GM18505 (cell line): Measurements from ENCODE around the gene ATR.
"Not testable (repeated sequence)": the region's sequence is repeated elsewhere in the genome, so short reads cannot be mapped to it uniquely, and the experiment has no call there.

Source experiments
- ATAC-seq: cut with Tn5 transposase; IDR thresholded peaks from one replicate; pipeline ENCODE4 v1.9.1; 2021; ENCODE audit not compliant: unreplicated experiment
- POLR2A ChIP-seq: IDR thresholded peaks from 4 replicates; pipeline ENCODE4 v1.6.1; 2011; ENCODE audit warnings: borderline replicate concordance; ENCODE audit not compliant: insufficient read depth, insufficient read length; ENCODE audit errors: extremely low read depth

Gene ATR

DNA sequence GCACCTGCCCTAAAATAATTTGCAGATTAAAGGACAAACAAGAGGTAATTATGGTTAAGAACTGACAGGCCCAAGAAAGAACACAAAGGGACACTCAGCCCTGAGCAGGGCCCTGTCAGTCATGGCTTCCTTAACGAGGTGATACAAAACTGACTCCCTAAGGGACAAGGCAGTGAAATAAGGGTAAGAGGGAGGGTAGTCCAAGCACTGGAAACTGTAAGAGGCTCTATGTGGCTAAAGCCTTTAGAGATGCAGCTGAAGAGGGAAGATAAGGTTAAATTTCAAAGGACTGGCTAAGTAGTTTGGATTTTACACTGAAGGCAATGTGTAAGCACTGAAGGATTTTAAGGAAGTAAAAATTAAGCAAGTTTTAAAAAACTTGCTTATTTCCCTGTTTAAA lies 3.9 kb downstream of the ATR start:
- ATAC-seq, result no peak
- TF ChIP-seq POLR2A, result no peak

DNA sequence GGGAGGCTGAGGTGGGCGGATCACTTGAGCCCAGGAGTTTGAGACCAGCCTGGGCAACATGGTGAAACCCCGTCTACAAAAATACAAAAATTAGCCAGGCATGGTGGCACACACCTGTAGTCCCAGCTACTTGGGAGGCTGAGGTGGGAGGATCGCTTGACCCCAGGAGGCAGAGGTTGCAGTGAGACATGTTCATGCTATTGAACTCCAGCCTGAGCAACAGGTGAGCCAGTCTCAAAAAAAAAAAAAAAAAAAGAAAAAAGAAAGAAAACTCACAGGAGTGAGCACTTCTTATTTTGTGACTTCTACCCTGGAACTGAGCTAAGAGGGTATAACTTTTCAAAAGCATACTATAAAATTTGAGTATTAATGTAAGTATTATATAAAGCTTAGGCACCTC lies 4.3 kb downstream of the ATR start:
- not testable (repeated sequence) for ATAC-seq

DNA sequence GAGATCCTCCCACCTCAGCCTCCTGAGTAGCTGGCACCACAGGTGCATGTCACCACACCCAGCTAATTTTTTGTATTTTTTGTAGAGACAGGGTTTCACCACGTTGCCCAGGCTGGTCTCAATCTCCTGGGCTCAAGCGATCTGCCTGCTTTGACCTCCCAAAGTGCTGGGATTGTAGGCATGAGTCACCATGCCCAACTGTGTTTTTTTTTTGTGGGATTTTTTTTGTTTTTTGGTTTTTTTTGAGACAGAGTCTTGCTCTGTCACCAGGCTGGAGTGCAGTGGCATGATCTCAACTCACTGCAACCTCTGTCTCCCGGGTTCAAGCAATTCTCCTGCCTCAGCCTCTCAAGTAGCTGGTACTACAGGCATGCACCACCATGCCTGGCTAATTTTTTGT lies 9.1 kb downstream of the ATR start:
- not testable (repeated sequence) for ATAC-seq

DNA sequence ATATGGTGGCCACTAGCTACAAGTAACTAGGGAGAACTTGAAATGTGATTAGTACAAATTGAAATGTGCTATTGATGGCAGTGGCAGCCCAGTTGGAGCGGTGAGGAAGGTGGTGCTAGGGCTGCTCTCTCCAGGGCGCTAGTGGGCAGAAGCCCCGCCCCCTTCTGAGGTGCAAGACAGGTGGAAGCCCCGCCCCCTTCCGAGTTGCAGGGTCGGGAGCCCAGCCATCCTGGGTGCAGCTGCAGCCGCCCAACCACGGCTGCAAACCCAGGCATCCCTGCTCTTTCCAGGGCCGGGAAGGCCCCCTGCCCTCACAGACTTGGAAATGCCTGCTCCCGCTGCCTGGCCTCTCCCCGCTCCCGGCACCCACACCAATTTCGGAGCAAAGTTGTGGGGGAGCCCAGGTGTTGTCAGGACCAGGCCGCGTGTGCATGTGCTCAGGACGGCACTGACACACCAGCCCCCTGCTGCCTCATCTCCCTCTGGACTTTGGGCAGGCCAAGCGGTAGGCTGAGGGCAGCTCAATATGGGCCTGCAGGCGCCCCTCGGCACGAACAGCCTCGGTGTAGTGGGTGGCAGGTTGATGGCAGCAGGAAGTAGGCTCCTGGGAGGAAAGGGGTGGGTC lies 10.0 kb downstream of the ATR start:
- no peak for ATAC-seq
- no peak for TF ChIP-seq POLR2A

DNA sequence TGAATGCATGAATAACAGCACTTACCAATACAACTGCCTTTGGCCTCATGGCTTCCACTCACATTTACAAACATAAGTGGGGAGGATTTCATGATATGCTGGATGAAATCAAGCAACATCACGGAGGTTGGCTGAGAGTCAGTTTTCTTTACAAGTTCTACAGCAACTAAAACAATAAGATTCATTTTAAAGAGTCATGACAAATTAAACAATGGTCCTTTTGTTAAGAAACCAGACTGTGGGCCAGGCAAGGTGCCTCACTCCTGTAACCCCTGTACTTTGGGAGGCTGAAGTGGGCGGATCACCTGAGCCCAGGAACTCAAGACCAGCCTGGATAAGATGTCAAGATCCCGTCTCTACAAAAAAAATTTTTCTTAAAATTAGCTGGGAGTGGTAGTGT lies 12.4 kb downstream of the ATR start:
- TF ChIP-seq POLR2A, result no peak
- no peak for ATAC-seq

DNA sequence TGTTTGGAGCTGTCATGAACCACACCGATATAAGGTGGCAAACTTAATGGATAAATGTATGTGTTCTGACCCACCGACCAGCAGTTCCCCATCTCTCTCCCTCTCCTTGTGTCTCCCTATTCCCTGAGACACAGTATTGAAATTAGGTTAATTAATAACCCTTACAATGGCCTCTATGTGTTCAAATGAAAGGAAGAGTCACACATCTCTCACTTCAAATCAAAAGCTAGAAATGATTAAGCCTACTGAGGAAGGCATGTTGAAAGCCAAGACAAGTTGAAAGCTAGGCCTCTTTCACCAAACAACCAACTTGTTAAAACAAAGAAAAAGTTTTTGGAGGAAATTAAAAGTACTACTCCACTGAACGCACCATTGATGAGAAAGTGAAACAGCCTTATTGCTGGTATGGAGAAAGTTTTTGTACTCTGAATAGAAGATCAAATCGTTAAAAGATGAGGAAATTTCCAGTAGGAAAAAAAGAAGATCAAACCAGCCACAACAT lies 15.0 kb downstream of the ATR start:
- no peak for ATAC-seq
- TF ChIP-seq POLR2A, result no peak

DNA sequence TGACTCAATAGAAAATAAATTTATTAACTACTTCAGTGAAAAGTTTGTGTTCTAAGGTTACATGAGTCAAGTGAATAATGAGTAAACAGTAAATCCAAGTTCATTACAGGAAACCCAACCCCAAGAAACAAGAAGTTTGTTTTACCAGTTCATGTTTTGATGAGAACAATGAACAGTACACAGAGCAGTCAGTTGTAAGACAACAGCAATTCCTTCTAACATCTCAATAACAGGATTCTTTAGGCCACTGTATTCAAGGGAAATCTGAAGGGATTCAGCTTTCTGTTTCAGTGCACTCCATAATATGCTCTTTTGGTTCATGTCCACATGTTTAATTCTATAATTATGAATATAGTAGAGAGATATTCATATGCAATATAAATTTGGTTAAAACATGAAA lies 18.4 kb downstream of the ATR start:
- ATAC-seq, result no peak
- no peak for TF ChIP-seq POLR2A

DNA sequence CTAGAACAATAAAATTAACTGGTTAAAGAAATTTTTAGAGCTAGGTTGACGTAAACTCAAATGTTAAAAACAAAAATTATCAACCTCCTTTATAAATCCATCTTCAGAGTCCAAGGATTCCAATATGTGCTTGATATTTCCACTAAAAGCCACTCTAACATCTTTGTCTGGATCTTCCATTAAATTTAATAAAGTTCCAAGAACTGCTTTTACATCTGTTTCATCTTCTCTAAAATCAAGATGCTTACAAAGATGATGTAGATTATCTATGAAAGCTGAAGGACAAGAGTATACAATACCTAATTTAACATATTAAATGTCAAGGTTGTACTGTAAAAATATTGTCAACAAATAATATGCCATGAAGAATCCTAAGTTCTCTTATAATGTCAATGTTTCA lies 24.8 kb downstream of the ATR start:
- no peak for TF ChIP-seq POLR2A
- no peak for ATAC-seq

DNA sequence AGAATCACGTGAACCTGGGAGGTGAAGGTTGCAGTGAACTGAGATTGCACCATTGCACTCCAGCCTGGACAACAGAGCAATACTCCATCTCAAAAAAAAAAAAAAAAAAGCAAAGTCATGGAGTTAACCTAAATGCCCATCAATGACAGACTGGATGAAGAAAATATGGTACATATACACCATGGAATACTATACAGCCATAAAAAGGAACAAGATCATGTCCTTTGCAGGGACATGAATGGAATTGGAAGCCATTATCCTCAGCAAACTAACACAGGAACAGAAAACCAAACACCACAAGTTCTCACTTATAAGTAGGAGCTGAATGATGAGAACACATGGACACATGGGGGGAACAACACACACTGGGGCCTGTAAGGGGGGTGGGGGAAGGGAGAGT lies 26.0 kb downstream of the ATR start:
- ATAC-seq, result not testable (repeated sequence)

DNA sequence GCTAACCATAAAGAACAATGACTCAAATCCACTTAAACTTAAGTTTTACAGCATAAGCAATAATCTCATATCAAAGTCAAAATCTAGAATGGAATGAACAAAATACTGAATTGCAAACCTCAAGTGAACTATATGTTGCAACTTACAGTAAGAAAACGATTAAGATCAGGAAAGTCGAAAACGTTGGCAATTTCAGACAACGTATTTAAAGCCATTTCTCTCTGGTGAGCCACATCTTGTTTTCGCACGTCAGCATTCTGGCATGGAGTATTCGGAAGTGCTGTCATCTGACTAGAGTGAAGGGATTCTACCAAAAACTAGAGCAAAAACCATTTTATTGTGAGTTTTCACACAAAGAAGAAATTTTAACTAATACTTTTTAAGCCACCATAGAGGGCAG lies 28.5 kb downstream of the ATR start:
- ATAC-seq, result no peak
- TF ChIP-seq POLR2A, result no peak

DNA sequence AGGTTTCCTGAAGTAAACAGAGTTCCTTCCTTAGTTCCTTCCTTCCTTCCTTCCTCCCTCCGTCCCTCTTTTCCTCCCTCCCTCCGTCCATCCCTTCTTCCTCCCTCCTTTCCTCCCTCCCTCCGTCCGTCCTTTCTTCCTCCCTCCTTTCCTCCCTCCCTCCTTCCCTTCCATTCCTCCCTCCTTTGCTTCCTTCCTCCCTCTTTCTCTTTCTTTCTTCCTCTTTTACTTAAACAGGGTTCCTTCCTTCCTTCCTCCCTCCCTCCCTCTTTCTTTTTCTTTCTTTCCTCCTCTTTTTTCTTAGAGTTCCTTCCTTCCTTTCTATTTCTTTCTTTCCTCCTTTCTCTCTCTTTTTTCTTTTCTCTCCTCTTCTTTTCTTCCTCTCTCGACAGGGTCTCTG lies 35.2 kb downstream of the ATR start:
- TF ChIP-seq POLR2A, result no peak
- ATAC-seq, result no peak

DNA sequence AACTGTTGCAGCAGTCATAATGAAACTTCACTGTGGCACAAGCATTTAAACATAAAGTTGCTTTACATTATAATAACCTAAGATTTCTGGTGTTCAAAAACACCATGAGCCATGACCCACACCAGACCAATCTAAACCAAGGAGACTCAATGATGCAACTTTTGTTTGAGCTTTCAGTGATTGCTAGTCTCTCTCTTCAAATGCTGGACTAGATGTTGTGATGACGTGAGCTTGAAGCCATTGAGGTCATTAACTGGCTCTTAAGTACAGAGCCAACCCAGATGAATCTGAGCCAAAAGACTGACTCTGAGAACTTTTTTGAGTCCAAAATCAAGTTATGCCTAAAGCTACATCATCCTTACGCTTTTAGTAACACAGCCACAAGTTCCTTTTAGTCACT lies 36.5 kb downstream of the ATR start:
- ATAC-seq, result no peak

DNA sequence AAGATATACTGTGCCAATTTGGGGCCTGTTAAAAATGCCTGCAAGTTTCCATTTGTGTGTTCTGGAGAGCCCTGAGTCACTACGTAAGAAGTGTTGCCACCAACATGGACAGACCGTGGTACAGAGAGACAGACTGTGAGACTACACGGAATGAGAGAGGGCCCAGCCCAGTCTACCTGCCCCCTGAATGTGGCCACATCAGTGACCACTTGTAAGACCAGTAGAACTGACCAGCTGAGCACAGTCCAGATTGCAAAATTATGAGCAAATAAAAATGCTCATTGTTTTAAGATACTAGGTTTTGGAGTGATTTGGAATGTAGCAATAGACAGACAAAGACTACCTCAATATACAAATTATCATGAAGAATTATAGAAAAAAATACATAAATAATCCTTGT lies 42.0 kb downstream of the ATR start:
- no peak for TF ChIP-seq POLR2A
- ATAC-seq, result no peak

More for the DNA sequence above, 36.5 kb downstream of the ATR start:
- TF ChIP-seq POLR2A, result no peak

DNA sequence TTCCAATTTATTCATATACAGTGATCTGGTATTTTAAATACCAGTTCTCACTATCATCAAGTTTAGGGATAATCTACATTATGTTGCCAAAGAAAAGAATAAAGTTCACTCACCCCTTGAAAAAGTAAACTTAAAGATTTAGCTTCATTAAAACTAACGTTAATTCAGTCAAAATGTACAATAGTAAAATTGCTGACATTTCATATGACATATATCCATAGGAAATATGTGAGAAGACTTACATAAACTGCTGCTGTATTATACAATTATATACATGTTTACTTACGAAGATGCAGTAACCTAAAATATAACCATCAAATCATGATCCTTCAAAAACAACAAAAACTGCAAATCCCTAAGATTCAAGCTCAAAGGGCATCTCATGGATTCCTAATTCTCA lies 44.0 kb downstream of the ATR start:
- no peak for TF ChIP-seq POLR2A
- no peak for ATAC-seq

DNA sequence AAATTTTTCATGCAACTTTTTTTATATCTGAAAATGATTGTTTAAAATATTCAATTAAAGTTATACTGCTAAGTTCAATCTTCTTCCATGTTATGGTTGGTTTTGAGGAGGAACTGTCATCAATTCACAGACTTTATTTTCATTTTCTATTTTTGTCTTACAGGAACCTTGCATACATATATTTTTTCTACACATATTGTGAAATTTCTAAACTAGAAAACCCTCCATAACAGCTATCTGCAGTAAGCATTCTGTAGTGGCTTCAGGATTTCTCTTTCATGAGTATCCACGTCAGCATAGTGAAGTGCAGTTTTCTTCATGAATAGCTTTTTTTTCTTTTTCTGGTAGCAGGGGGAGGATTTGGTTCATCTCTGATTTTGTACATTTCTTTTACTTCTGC lies 48.2 kb downstream of the ATR start:
- TF ChIP-seq POLR2A, result no peak
- no peak for ATAC-seq
